ENCODE measurements around the gene SLC39A3.

The SLC39A3 gene

DNA sequence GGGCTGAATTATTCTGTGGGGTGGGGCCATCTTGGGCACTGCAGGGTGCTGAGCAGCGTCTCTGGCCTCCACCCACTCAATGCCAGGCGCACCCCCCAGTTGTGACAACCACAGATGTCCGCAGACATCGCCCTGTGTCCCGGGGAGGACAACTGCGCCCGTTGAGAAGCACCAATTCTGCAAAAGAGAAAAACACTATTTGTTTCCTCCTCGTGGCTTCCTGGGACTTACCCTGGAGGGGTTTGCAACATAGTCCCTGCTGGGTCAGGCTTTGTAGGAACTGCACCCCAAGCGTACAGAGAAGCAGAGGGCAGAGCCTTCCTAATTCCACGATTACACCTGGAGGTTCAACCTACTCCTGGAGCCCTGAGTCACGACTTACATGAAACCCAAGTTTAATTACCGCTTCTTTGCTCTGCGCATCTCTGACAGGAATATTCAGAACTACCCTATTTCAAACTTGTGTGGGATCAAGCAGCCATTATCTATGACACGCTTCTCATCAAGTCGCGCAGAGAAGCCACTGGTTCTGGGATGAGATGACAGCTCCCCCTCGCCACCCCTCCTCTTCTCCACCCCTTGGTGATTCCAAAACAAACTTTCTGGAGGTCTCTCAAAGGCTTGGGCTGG is 11.1 kb upstream of the SLC39A3 start:
- in situ Hi-C loops (cut with MboI; ENCODE audit: low sequenced_read_pairs, unreplicated experiment): no loop called here
- TF ChIP-seq, protein P1, sequence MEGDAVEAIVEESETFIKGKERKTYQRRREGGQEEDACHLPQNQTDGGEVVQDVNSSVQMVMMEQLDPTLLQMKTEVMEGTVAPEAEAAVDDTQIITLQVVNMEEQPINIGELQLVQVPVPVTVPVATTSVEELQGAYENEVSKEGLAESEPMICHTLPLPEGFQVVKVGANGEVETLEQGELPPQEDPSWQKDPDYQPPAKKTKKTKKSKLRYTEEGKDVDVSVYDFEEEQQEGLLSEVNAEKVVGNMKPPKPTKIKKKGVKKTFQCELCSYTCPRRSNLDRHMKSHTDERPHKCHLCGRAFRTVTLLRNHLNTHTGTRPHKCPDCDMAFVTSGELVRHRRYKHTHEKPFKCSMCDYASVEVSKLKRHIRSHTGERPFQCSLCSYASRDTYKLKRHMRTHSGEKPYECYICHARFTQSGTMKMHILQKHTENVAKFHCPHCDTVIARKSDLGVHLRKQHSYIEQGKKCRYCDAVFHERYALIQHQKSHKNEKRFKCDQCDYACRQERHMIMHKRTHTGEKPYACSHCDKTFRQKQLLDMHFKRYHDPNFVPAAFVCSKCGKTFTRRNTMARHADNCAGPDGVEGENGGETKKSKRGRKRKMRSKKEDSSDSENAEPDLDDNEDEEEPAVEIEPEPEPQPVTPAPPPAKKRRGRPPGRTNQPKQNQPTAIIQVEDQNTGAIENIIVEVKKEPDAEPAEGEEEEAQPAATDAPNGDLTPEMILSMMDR (IDR thresholded peaks at IDR 0.05; ENCODE audit: borderline replicate concordance, control extremely low read depth, extremely low read depth, insufficient read depth, missing control alignments): no peak
- no peak for DNase-seq (ENCODE audit: low spot score)

DNA sequence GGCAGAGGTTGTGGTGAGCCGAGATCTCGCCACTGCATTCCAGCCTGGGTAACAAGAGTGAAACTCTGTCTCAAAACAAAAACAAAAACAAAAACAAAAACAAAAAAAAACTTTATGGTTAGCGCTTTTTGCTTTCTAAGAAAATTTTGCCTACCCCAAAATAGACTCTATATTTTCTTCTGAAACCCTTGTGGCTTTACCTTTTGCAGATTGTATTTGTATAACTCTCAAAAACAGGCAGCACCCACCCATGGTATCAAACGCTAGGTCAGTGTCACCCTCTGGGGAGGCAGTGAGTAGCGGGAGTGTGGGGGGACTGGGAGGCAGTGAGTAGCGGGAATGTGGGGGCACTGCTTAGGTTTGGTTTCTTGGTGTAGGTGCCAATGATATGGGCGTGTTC is 7.5 kb upstream of the SLC39A3 start:
- TF ChIP-seq, protein P1 (IDR thresholded peaks at IDR 0.05; ENCODE audit: borderline replicate concordance, control extremely low read depth, extremely low read depth, insufficient read depth, missing control alignments): no peak
- DNase-seq (ENCODE audit: low spot score): no peak
- in situ Hi-C loops (cut with MboI; ENCODE audit: low sequenced_read_pairs, unreplicated experiment): loop anchor here (5.0 kb wide), 1 partner anchor 85 kb away; no protein-coding TSS in a partner anchor

DNA sequence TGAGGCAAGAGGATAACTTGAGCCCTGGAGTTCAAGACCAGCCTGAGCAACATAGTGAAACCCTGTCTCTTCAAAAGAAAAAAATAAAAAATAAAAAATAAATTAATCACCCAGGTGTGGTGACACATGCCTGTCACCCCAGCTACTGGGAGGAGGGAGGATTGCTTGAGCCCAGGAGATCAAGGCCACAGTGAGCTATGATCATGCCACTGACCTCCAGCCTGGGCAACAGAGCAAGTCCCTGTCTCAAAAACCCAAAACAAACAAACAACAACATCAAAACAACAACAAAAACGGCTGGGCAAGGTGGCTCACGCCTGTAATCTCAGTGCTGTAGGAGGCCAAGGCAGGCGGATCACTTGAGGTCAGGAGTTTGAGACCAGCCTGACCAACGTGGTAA is 4.3 kb upstream of the SLC39A3 start:
- no peak for DNase-seq (ENCODE audit: low spot score)
- in situ Hi-C loops (cut with MboI; ENCODE audit: low sequenced_read_pairs, unreplicated experiment): no loop called here
- TF ChIP-seq, protein P1 (IDR thresholded peaks at IDR 0.05; ENCODE audit: borderline replicate concordance, control extremely low read depth, extremely low read depth, insufficient read depth, missing control alignments): no peak

DNA sequence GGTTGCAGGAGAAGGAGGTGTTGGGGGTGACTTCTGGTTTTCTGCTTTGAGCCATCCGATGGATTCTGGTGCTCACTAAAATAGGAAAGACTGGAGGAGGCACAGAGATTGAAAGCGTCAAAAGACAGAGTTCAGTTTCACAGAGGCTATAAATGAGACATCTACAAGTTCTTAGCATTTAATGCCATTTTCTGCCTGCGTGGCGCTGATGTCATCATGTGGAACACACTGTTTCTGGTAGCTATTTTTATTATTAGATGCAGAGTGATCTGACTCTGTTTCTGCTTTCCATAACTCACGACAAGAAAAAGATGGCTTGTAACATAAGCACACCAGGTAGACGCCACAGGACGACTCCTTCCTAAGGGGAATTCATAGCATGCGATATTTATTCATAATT is 3.3 kb upstream of the SLC39A3 start:
- in situ Hi-C loops (cut with MboI; ENCODE audit: low sequenced_read_pairs, unreplicated experiment): no loop called here
- TF ChIP-seq, protein P1 (IDR thresholded peaks at IDR 0.05; ENCODE audit: borderline replicate concordance, control extremely low read depth, extremely low read depth, insufficient read depth, missing control alignments): no peak
- DNase-seq (ENCODE audit: low spot score): no peak

DNA sequence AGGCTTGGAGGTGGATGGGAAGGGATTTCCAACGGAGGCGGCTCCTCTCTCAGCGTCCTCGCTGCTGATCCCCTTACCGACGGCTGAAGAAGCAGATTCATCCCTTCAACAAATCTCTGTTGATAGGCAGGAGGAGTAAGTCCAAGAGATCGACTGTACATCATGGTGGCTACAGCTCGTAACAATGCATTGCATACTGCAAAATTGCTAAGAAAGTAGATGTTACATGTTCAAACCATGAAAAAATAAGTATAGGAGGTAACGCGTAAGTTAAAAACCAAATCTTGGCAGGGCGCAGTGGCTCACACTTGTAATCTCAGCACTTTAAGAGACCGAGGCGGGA is 468 bp upstream of the SLC39A3 start:
- DNase-seq (ENCODE audit: low spot score): no peak
- TF ChIP-seq, protein P1 (IDR thresholded peaks at IDR 0.05; ENCODE audit: borderline replicate concordance, control extremely low read depth, extremely low read depth, insufficient read depth, missing control alignments): no peak
- in situ Hi-C loops (cut with MboI; ENCODE audit: low sequenced_read_pairs, unreplicated experiment): no loop called here

DNA sequence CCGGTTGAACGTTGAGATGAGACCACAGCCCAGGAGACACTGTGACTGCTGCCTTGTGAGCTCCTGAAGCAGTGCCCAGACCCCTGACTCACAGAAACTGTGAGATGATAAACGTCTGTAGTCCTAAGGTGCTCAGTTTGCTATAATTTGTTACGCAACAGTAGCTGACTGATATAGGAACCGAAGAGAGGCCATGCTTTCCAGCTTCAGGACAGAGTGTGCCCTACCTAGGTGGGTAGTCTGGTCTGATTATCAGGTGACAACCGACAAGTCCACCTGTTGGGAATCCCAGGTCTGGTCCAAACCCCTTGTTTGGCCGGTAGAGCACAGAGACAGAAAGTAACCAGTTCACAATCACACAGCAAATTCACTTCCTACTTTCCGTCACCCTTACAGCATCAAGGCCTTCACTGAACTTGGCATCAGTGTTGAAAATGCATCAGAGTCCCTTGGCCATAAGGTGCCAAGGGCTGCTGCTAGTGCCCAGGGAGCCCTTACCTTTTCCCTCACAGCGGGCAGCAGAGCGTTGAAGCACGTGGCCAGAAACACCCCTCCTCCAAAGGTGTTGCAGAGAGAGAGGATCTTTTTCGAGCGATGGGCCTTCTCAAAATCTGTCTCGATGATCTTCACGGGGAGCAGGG is 3.1 kb downstream of the SLC39A3 start:
- TF ChIP-seq, protein P1 (IDR thresholded peaks at IDR 0.05; ENCODE audit: borderline replicate concordance, control extremely low read depth, extremely low read depth, insufficient read depth, missing control alignments): no peak
- in situ Hi-C loops (cut with MboI; ENCODE audit: low sequenced_read_pairs, unreplicated experiment): no loop called here
- no peak for DNase-seq (ENCODE audit: low spot score)
